GM12891 (cell line): Measurements from ENCODE around the gene IMMP2L.
"Not testable (repeated sequence)": the region's sequence is repeated elsewhere in the genome, so short reads cannot be mapped to it uniquely, and the experiment has no call there.

Experiments
- DNase-seq: peaks from one replicate; pipeline ENCODE4 v3.0.0; 2011; ENCODE audit warnings: low spot score; ENCODE audit not compliant: insufficient read length
- FAIRE-seq: peaks from 2 replicates; lab custom pipeline; 2011; peaks lifted over from hg19 to GRCh38; lab: Jason Lieb, UNC
- PAX5 ChIP-seq: IDR thresholded peaks from 2 replicates; pipeline ENCODE4 v1.6.1; 2011; ENCODE audit warnings: low read length, moderate library complexity, mild to moderate bottlenecking; ENCODE audit not compliant: insufficient read depth, severe bottlenecking
- POLR2A ChIP-seq: IDR thresholded peaks from 2 replicates; pipeline ENCODE4 v1.6.1; 2011; ENCODE audit warnings: low read depth, low read length, control low read depth
- POLR2AphosphoS5 ChIP-seq: IDR thresholded peaks from 2 replicates; pipeline ENCODE4 v1.6.1; 2011; ENCODE audit warnings: low read depth, low read length, control low read depth
- POU2F2 ChIP-seq: IDR thresholded peaks from 2 replicates; pipeline ENCODE4 v1.6.1; 2011; ENCODE audit warnings: low read depth, mild to moderate bottlenecking, control low read depth, low read length, moderate library complexity
- SPI1 ChIP-seq: IDR thresholded peaks from 2 replicates; pipeline ENCODE4 v1.6.1; 2011; ENCODE audit warnings: low read depth, low read length, control low read depth
- TAF1 ChIP-seq: IDR thresholded peaks from 2 replicates; pipeline ENCODE4 v1.6.1; 2011; ENCODE audit warnings: low read depth, low read length, control low read depth

IMMP2L gene

GRCh38 chr7:111264981-111265380, 297.3 kb downstream of the IMMP2L start:
- TF ChIP-seq SPI1 (no peak), POLR2A (no peak), PAX5 (no peak), POU2F2 (no peak), TAF1 (no peak), POLR2AphosphoS5 (no peak)
- FAIRE-seq, result no peak
- no peak for DNase-seq

GRCh38 chr7:111264111-111264868, 298.0 kb downstream of the IMMP2L start:
- no peak for DNase-seq
- TF ChIP-seq SPI1 (no peak), POLR2A (no peak), PAX5 (no peak), POU2F2 (no peak), POLR2AphosphoS5 (no peak), TAF1 (no peak)
- no peak for FAIRE-seq

DNA sequence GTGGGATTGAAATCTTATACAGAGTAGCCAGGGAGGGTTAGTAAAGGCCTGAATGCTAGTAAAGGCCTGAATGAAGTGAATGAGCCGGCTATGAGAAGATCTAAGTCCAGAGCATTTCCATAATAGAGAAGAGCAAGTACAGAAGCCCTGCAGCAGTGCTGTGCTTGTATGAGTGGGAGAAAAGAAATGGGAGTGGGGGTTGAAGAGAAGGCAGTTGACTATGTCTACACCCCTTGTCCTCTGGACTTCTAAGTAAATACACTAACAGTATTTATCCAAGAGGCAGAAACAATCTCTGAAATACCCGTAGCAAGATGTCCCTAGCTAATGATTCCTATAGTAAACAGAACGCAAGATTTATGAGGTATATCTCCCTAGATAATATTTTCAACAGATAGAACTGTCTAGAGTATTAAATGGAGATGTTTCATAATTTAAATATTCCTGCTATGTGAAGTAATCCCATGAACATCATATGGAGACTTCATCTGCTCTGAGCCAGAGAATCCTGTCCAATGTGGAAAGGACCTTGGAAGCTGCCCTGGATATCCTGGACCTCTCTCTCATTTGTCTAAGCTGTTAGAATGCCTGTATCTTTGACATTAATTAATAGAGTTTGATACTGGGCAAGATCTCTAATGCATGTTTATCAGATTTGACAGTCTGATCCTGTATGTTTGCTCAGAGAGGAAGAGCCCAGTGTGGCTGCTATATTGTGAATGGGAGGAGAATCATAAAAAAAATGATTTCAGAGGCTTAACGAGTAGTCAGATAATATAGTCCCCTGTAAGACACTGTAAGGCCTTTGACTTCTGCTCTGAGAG, 299.8 kb downstream of the IMMP2L start:
- no peak for TF ChIP-seq SPI1
- no peak for TF ChIP-seq POLR2AphosphoS5
- FAIRE-seq (no peak), DNase-seq (no peak)

DNA sequence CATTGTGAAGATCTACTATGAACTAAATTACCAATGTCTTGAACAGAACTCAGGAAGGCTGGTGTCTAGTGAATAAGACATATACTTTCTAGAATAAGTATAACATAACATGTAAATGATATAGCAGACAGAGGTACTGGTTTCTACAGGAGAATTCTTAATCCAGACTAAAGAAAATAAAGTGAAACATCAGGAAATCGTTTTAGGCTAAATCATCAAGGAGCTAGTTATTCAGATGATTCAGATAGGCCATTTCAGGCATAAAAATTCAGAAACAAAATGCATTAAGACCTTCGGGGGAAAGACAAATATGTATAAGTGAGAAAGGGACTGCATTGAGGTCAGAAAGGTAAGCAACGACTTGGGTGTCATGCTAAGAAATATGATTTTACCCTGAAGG, 300.8 kb downstream of the IMMP2L start:
- DNase-seq (no peak), FAIRE-seq (no peak)
- no peak for TF ChIP-seq POLR2AphosphoS5
- TF ChIP-seq PAX5, result no peak
- TF ChIP-seq POLR2A, result no peak
- TF ChIP-seq POU2F2, result no peak
- TF ChIP-seq TAF1, result no peak
- TF ChIP-seq SPI1, result no peak

DNA sequence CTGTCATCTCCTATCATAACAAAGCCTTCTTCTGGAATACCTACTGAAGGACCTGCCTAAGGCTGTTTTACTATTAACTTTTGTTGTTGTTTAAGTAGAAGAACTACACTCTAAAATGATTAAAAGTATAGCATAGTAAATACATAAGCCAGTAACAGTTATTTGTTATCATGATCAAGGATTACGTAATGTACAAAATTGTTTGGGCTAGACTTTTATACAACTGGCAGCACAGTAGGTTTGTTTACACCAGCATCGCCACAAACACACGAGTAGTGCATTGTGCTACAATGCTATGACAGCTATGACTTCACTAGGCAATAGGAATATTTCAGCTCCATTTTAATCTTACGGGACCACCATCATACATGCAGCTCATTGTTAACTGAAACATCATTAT, 302.3 kb downstream of the IMMP2L start:
- no peak for FAIRE-seq

GRCh38 chr7:111256391-111256790, 305.9 kb downstream of the IMMP2L start:
- no peak for FAIRE-seq
- TF ChIP-seq PAX5 (no peak), TAF1 (no peak), SPI1 (no peak), POU2F2 (no peak), POLR2AphosphoS5 (no peak), POLR2A (no peak)
- no peak for DNase-seq

More for the DNA sequence above, 302.3 kb downstream of the IMMP2L start:
- no peak for DNase-seq
- TF ChIP-seq POLR2A, result no peak
- no peak for TF ChIP-seq TAF1
- no peak for TF ChIP-seq POU2F2
- no peak for TF ChIP-seq PAX5
- no peak for TF ChIP-seq POLR2AphosphoS5

DNA sequence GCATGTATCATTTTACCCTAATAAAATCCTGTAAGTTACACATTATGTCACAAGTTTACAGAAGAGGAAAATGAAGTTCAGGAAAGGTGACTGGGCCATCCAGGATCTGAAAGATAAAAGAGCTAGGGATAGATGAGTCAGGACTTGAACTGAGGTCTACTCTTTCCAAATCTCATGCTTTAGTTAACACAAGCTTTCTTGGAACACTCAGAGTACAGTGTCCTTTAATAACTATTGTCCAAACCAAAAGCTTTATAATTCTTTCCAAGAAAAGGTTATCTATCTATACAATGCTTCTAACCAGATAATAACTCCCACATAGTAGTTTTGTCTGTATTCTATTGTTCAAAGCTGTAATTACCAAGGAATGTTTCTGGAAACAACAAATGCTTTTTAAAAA, 306.7 kb downstream of the IMMP2L start:
- DNase-seq, result no peak
- FAIRE-seq, result no peak
- TF ChIP-seq POLR2A (no peak), SPI1 (no peak), POLR2AphosphoS5 (no peak), PAX5 (no peak), TAF1 (no peak), POU2F2 (no peak)

GRCh38 chr7:111251365-111251764, 310.9 kb downstream of the IMMP2L start:
- not testable (repeated sequence) for DNase-seq, FAIRE-seq

GRCh38 chr7:111249807-111250206, 312.5 kb downstream of the IMMP2L start:
- not testable (repeated sequence) for DNase-seq, FAIRE-seq

GRCh38 chr7:111242141-111242755, 320.0 kb downstream of the IMMP2L start:
- FAIRE-seq (no peak), DNase-seq (no peak)
- no peak for TF ChIP-seq POLR2A
- TF ChIP-seq POLR2AphosphoS5, result no peak
- no peak for TF ChIP-seq PAX5
- no peak for TF ChIP-seq SPI1
- TF ChIP-seq POU2F2, result no peak
- TF ChIP-seq TAF1, result no peak
